Astrocyte (in vitro differentiated cells and primary cell): ENCODE data around the gene PAPPA2. TPM values are rescaled to one million over a fixed set of nuclear protein-coding genes. Genes with fewer than 3 reads are reported as not detected.

Experiments used
- DNase-seq: peaks from one replicate; pipeline ENCODE4 v3.0.0-alpha.2; 2010; ENCODE audit warnings: low read depth
- FAIRE-seq: peaks from 2 replicates; lab custom pipeline; 2011; peaks lifted over from hg19 to GRCh38; lab: Jason Lieb, UNC
- H2AFZ ChIP-seq: 2 replicates; pipeline ENCODE4 v1.6.0; 2012; ENCODE audit warnings: low read depth, low read length, inconsistent platforms
- H3K27ac ChIP-seq: 2 replicates; pipeline ENCODE4 v1.5.1; 2011; ENCODE audit warnings: low read depth, low read length, inconsistent platforms
- H3K27me3 ChIP-seq: 2 replicates; pipeline ENCODE4 v1.6.0; 2011; ENCODE audit warnings: low read length, inconsistent platforms; ENCODE audit not compliant: insufficient read depth
- H3K36me3 ChIP-seq: 2 replicates; pipeline ENCODE4 v1.5.1; 2011; ENCODE audit warnings: low read length, inconsistent platforms; ENCODE audit not compliant: insufficient read depth
- H3K4me1 ChIP-seq: 2 replicates; pipeline ENCODE4 v1.5.1; 2011; ENCODE audit warnings: low read length, inconsistent platforms; ENCODE audit not compliant: insufficient read depth
- H3K4me2 ChIP-seq: 2 replicates; pipeline ENCODE4 v1.6.0; 2012; ENCODE audit warnings: low read length, inconsistent platforms
- H3K4me3 ChIP-seq: 2 replicates; pipeline ENCODE4 v1.5.1; 2011; ENCODE audit warnings: low read depth, mild to moderate bottlenecking, low read length, inconsistent platforms; ENCODE audit not compliant: insufficient read depth
- H3K79me2 ChIP-seq: 2 replicates; pipeline ENCODE4 v1.6.0; 2012; ENCODE audit warnings: mild to moderate bottlenecking, low read length, inconsistent platforms; ENCODE audit not compliant: insufficient read depth
- H3K9ac ChIP-seq: 2 replicates; pipeline ENCODE4 v1.6.0; 2012; ENCODE audit warnings: mild to moderate bottlenecking, low read length, inconsistent platforms
- H3K9me3 ChIP-seq: 2 replicates; pipeline ENCODE4 v1.5.1; 2012; ENCODE audit warnings: low read depth, mild to moderate bottlenecking, low read length, inconsistent platforms; ENCODE audit not compliant: insufficient read depth
- H4K20me1 ChIP-seq: 2 replicates; pipeline ENCODE4 v1.6.0; 2012; ENCODE audit warnings: low read length, inconsistent platforms; ENCODE audit not compliant: insufficient read depth
- H3K27ac Mint-ChIP-seq: one replicate; pipeline ENCODE4 v1.8.0; 2021; ENCODE audit warnings: mild to moderate bottlenecking, mixed read lengths; ENCODE audit not compliant: unreplicated experiment
- H3K27me3 Mint-ChIP-seq: one replicate; pipeline ENCODE4 v1.8.0; 2021; ENCODE audit warnings: low read depth, mixed read lengths; ENCODE audit not compliant: unreplicated experiment
- H3K36me3 Mint-ChIP-seq: one replicate; pipeline ENCODE4 v1.8.0; 2021; ENCODE audit warnings: low read depth, mixed read lengths; ENCODE audit not compliant: unreplicated experiment
- H3K4me1 Mint-ChIP-seq: one replicate; pipeline ENCODE4 v1.8.0; 2021; ENCODE audit warnings: low read depth, mixed read lengths; ENCODE audit not compliant: unreplicated experiment
- H3K4me3 Mint-ChIP-seq: one replicate; pipeline ENCODE4 v1.8.0; 2021; ENCODE audit warnings: mild to moderate bottlenecking, moderate library complexity, mixed read lengths; ENCODE audit not compliant: unreplicated experiment
- H3K9me3 Mint-ChIP-seq: one replicate; pipeline ENCODE4 v1.8.0; 2021; ENCODE audit warnings: mild to moderate bottlenecking, mixed read lengths; ENCODE audit not compliant: unreplicated experiment
- EZH2 ChIP-seq: IDR thresholded peaks from 2 replicates; pipeline ENCODE4 v1.6.1; 2012; ENCODE audit warnings: mild to moderate bottlenecking, low read length, inconsistent platforms; ENCODE audit not compliant: insufficient read depth
- total RNA-seq: library from RNA; stranded (reverse); gene quantifications from 2 replicates; pipeline ENCODE4 v1.2.1, GENCODE V29; 2021
- TF ChIP-seq, protein P1 (sequence below): IDR thresholded peaks from 2 replicates; pipeline ENCODE4 v1.5.1; 2011; ENCODE audit warnings: low read depth, mild to moderate bottlenecking, inconsistent platforms, low read length, moderate library complexity; ENCODE audit not compliant: insufficient read depth

The PAPPA2 gene
- total RNA-seq, 1 donor from 2014 or later, result 19.0 TPM

DNA sequence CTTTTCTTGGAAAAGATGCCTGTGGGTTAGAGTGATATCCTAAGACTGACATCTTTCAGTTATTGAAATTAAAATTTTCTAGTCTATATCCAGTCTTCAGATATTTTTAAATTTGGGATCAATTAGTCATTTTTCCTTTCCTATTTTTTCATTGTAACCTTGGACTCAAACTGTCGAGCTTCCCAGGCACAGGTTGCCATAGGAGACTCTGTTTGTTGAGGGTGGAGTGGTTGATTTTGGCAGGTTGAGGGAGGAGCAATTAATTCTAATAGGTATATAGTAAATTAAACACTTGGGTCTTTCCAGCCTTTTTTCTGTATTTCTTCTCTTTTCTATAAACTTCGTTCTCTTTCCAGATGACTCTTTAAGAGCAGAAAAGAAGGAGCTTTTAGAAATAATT is 374.7 kb downstream of the PAPPA2 start:
- Histone ChIP-seq H3K79me2 (no peaks in the 10 kb centered on the region), H3K27me3 (no peaks in the 10 kb centered on the region), H4K20me1 (no peaks in the 10 kb centered on the region), H3K27ac (no peak overlapping the region), H3K9ac (no peak overlapping the region), H3K4me1 (no peaks in the 10 kb centered on the region), H3K36me3 (no peaks in the 10 kb centered on the region), H2AFZ (no peak overlapping the region), H3K9me3 (no peaks in the 10 kb centered on the region), H3K4me2 (no peak overlapping the region), H3K4me3 (no peak overlapping the region)
- Mint-ChIP-seq H3K27ac (no peak overlapping the region), H3K4me1 (no peaks in the 10 kb centered on the region), H3K27me3 (peaks cover 12% of the 10 kb centered on the region), H3K4me3 (no peak overlapping the region), H3K9me3 (no peaks in the 10 kb centered on the region), H3K36me3 (no peaks in the 10 kb centered on the region)
- no peak for TF ChIP-seq EZH2
- TF ChIP-seq, protein P1, sequence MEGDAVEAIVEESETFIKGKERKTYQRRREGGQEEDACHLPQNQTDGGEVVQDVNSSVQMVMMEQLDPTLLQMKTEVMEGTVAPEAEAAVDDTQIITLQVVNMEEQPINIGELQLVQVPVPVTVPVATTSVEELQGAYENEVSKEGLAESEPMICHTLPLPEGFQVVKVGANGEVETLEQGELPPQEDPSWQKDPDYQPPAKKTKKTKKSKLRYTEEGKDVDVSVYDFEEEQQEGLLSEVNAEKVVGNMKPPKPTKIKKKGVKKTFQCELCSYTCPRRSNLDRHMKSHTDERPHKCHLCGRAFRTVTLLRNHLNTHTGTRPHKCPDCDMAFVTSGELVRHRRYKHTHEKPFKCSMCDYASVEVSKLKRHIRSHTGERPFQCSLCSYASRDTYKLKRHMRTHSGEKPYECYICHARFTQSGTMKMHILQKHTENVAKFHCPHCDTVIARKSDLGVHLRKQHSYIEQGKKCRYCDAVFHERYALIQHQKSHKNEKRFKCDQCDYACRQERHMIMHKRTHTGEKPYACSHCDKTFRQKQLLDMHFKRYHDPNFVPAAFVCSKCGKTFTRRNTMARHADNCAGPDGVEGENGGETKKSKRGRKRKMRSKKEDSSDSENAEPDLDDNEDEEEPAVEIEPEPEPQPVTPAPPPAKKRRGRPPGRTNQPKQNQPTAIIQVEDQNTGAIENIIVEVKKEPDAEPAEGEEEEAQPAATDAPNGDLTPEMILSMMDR, result no peak
- no peak for FAIRE-seq
- no peak for DNase-seq

DNA sequence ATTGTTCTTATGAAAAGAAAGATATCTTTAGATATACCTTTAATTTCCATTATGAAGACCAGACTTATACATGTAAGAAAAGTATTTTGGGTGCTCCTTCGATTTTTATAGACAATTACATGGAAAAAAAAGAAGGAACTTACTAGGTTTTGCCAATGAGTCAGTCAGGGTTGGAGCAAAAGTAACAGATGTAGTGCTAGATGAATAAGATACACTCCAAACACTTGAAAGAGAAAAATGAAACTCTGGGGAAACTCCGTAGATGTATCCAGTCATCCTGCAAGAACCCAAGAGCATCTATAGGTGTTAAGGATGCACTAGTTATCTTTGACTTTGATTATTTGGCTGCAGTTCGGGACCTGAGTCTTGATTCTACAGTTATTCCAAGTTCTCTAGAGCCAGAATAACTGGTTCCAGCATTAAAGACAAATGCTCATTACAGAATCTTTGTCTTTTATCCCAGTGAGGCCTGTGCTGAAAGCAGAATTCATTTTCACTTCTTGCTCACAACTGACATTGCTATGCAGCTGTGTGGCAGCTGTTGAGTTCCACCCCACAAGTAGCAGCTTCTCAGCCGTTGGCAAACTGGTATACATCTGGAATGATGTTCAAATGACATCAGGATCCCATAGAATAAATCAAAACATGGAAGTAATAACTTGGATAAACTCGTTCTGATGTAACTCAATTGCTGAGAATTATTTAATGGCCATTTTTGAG is 375.5 kb downstream of the PAPPA2 start:
- Mint-ChIP-seq H3K27ac (no peak overlapping the region), H3K9me3 (no peaks in the 10 kb centered on the region), H3K4me1 (no peaks in the 10 kb centered on the region)

More for the DNA sequence above, 375.5 kb downstream of the PAPPA2 start:
- no peaks in the 10 kb centered on the region for H3K27me3 ChIP-seq
- no peaks in the 10 kb centered on the region for H4K20me1 ChIP-seq
- H3K4me1 ChIP-seq, result no peaks in the 10 kb centered on the region
- peaks cover 12% of the 10 kb centered on the region for H3K27me3 Mint-ChIP-seq
- H3K36me3 ChIP-seq, result no peaks in the 10 kb centered on the region
- H3K9ac ChIP-seq, result no peak overlapping the region
- no peak overlapping the region for H3K4me2 ChIP-seq
- H2AFZ ChIP-seq, result no peak overlapping the region
- no peak for TF ChIP-seq EZH2
- TF ChIP-seq, protein P1, result no peak
- no peak overlapping the region for H3K4me3 Mint-ChIP-seq
- no peaks in the 10 kb centered on the region for H3K9me3 ChIP-seq
- no peak overlapping the region for H3K27ac ChIP-seq
- FAIRE-seq (no peak), DNase-seq (no peak)
- H3K36me3 Mint-ChIP-seq, result no peaks in the 10 kb centered on the region
- no peak overlapping the region for H3K4me3 ChIP-seq
- no peaks in the 10 kb centered on the region for H3K79me2 ChIP-seq
